Endodermal cell (in vitro differentiated cells): ENCODE measurements around the gene PPL. TPM values are rescaled to one million over a fixed set of nuclear protein-coding genes. Genes with fewer than 3 reads are reported as not detected.

Experiments used
- DNase-seq: peaks from one replicate; pipeline ENCODE4 v3.0.0-alpha.2; 2017
- H3K27ac ChIP-seq: 2 replicates; pipeline ENCODE4 v1.5.1; 2013; ENCODE audit warnings: mild to moderate bottlenecking, low read depth, low read length, moderate library complexity
- H3K27me3 ChIP-seq: 2 replicates; pipeline ENCODE4 v1.6.1; 2013; ENCODE audit warnings: mild to moderate bottlenecking, low read length, moderate library complexity; ENCODE audit not compliant: insufficient read depth, control insufficient read depth, poor library complexity, severe bottlenecking
- H3K36me3 ChIP-seq: 2 replicates; pipeline ENCODE4 v1.7.0; 2013; ENCODE audit warnings: mild to moderate bottlenecking, low read length, moderate library complexity; ENCODE audit not compliant: control insufficient read depth, insufficient read depth
- H3K4me1 ChIP-seq: one replicate; pipeline ENCODE4 v1.7.0; 2013; ENCODE audit warnings: low read length; ENCODE audit not compliant: control insufficient read depth, insufficient read depth
- H3K4me3 ChIP-seq: 2 replicates; pipeline ENCODE4 v1.5.1; 2013; ENCODE audit warnings: mild to moderate bottlenecking, low read length, moderate library complexity
- H3K9ac ChIP-seq: 2 replicates; pipeline ENCODE4 v1.6.1; 2013; ENCODE audit warnings: mild to moderate bottlenecking, low read length, moderate library complexity; ENCODE audit not compliant: poor library complexity, severe bottlenecking; ENCODE audit errors: extremely low read depth
- H3K9me3 ChIP-seq: 2 replicates; pipeline ENCODE4 v1.6.1; 2013; ENCODE audit warnings: mild to moderate bottlenecking, low read length, moderate library complexity; ENCODE audit not compliant: control insufficient read depth
- H3K27ac Mint-ChIP-seq: 2 replicates; pipeline ENCODE4 v1.8.0; 2020; ENCODE audit warnings: mixed read lengths
- H3K27me3 Mint-ChIP-seq: 2 replicates; pipeline ENCODE4 v1.8.0; 2021; ENCODE audit warnings: mild to moderate bottlenecking, mixed read lengths; ENCODE audit not compliant: insufficient read depth
- H3K36me3 Mint-ChIP-seq: 2 replicates; pipeline ENCODE4 v1.8.0; 2020; ENCODE audit warnings: low read depth, mixed read lengths
- H3K4me1 Mint-ChIP-seq: 2 replicates; pipeline ENCODE4 v1.8.0; 2020; ENCODE audit warnings: mixed read lengths
- H3K4me3 Mint-ChIP-seq: 2 replicates; pipeline ENCODE4 v1.8.0; 2020; ENCODE audit warnings: mild to moderate bottlenecking, moderate library complexity, mixed read lengths
- H3K9me3 Mint-ChIP-seq: 2 replicates; pipeline ENCODE4 v1.8.0; 2020; ENCODE audit warnings: mild to moderate bottlenecking, mixed read lengths
- WGBS, 2 experiments: methylation state at CpG; one replicate each; pipeline versions ENCODE4 v1.1.5 to v1.1.7; 2013; ENCODE audit warnings: missing lambda C conversion rate in 2 of 2, mixed read lengths in 1 of 2; ENCODE audit not compliant: insufficient coverage in 1 of 2, insufficient read length in 1 of 2; 5-methylcytosine and 5-hydroxymethylcytosine counted together
- total RNA-seq, 2 donors: library from RNA; stranded (reverse); fragmentation: NEBNext Ultra II Directional in 1 of 2; extraction: Animal tissue kit (Norgen Biotek cat#: 25700) in 1 of 2; gene quantifications; 2 replicates in 1 of 2; 3 replicates in 1 of 2; pipeline ENCODE4 v1.2.1, GENCODE V29; 2021
- TF ChIP-seq, protein P1 (sequence below): fragments of 200-600 bp; sonication (generic); conservative IDR thresholded peaks from 2 replicates; pipeline ENCODE4 v1.5.0; 2021; ENCODE audit warnings: antibody characterized with exemption, mild to moderate bottlenecking

Gene PPL
- total RNA-seq, 2 donors from 2014 or later, result 37.8 to 48.5 TPM

DNA sequence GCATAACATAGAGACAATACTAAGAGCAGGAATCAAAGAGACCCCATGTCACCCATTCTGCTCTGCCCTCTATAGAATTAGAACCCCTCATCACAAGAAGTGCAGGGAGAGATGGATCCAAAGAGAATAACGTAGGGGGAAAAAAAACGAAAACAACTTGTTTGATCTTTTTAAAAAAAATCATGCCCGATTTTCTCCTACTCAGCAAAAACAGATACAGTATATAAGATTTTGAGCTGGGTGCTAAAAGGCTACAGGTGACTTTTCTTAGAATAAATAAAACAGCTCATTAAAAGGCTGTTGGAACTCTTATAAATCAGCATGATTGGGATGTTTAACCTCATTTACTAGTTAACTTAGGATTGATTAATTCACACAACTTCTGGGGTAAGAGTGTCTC is 72.2 kb downstream of the PPL start:
- Mint-ChIP-seq H3K27ac (no peak overlapping the region), H3K27me3 (no peaks in the 10 kb centered on the region), H3K4me1 (peaks cover 13% of the 10 kb centered on the region), H3K4me3 (no peak overlapping the region), H3K9me3 (no peaks in the 10 kb centered on the region), H3K36me3 (peaks cover 56% of the 10 kb centered on the region)
- no peak for DNase-seq
- Histone ChIP-seq H3K36me3 (peaks cover 73% of the 10 kb centered on the region), H3K9ac (no peak overlapping the region), H3K4me1 (peaks cover 8% of the 10 kb centered on the region), H3K27ac (no peak overlapping the region), H3K4me3 (no peak overlapping the region), H3K27me3 (no peaks in the 10 kb centered on the region), H3K9me3 (no peaks in the 10 kb centered on the region)
- TF ChIP-seq, protein P1, sequence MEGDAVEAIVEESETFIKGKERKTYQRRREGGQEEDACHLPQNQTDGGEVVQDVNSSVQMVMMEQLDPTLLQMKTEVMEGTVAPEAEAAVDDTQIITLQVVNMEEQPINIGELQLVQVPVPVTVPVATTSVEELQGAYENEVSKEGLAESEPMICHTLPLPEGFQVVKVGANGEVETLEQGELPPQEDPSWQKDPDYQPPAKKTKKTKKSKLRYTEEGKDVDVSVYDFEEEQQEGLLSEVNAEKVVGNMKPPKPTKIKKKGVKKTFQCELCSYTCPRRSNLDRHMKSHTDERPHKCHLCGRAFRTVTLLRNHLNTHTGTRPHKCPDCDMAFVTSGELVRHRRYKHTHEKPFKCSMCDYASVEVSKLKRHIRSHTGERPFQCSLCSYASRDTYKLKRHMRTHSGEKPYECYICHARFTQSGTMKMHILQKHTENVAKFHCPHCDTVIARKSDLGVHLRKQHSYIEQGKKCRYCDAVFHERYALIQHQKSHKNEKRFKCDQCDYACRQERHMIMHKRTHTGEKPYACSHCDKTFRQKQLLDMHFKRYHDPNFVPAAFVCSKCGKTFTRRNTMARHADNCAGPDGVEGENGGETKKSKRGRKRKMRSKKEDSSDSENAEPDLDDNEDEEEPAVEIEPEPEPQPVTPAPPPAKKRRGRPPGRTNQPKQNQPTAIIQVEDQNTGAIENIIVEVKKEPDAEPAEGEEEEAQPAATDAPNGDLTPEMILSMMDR, result no peak
- WGBS, 2 experiments, result 100% methylated on average over 1 of the region's 3 CpGs; no CpG with 5 or more reads in 1 of the 2 experiments

- peaks cover 80% of the 10 kb centered on the region for H3K36me3 ChIP-seq
- 87 to 97% methylated on average over 4 of the region's 5 CpGs for WGBS, 2 experiments
Observed at GRCh38 chr16:4862639-4863038, 74.3 kb downstream of the PPL start.

GRCh38 chr16:4860727-4861342 is 76.1 kb downstream of the PPL start:
- Mint-ChIP-seq H3K27me3 (no peaks in the 10 kb centered on the region), H3K4me1 (no peaks in the 10 kb centered on the region), H3K4me3 (no peak overlapping the region), H3K36me3 (peaks cover 72% of the 10 kb centered on the region), H3K9me3 (no peaks in the 10 kb centered on the region), H3K27ac (no peak overlapping the region)
- WGBS, 2 experiments, result 94 to 95% methylated on average over 11 to 14 of the region's 14 CpGs
- no peak overlapping the region for H3K27ac ChIP-seq
- H3K27me3 ChIP-seq, result no peaks in the 10 kb centered on the region
- no peak overlapping the region for H3K9ac ChIP-seq
- no peaks in the 10 kb centered on the region for H3K9me3 ChIP-seq
- TF ChIP-seq, protein P1, result no peak
- H3K36me3 ChIP-seq, result peaks cover 88% of the 10 kb centered on the region
- DNase-seq, result no peak
- no peaks in the 10 kb centered on the region for H3K4me1 ChIP-seq
- no peak overlapping the region for H3K4me3 ChIP-seq

More at GRCh38 chr16:4862639-4863038, 74.3 kb downstream of the PPL start:
- Histone ChIP-seq H3K9ac (no peak overlapping the region), H3K9me3 (no peaks in the 10 kb centered on the region), H3K4me1 (peaks cover 4% of the 10 kb centered on the region), H3K27me3 (no peaks in the 10 kb centered on the region), H3K27ac (no peak overlapping the region), H3K4me3 (no peak overlapping the region)
- Mint-ChIP-seq H3K9me3 (no peaks in the 10 kb centered on the region), H3K4me1 (peaks cover 2% of the 10 kb centered on the region), H3K4me3 (no peak overlapping the region), H3K36me3 (peaks cover 64% of the 10 kb centered on the region), H3K27ac (peak overlapping the region; percentile 14), H3K27me3 (no peaks in the 10 kb centered on the region)
- TF ChIP-seq, protein P1, result no peak
- DNase-seq, result no peak
